Cerebellar cortex (tissue), 1 donor: Measurements from ENCODE around the gene LOXL3.
"Not testable (repeated sequence)": the region's sequence is repeated elsewhere in the genome, so short reads cannot be mapped to it uniquely, and the experiment has no call there.

Experiments
- DNase-seq: peaks from one replicate; pipeline ENCODE4 v3.0.0-alpha.2; 2015; ENCODE audit warnings: low spot score

The LOXL3 gene

DNA sequence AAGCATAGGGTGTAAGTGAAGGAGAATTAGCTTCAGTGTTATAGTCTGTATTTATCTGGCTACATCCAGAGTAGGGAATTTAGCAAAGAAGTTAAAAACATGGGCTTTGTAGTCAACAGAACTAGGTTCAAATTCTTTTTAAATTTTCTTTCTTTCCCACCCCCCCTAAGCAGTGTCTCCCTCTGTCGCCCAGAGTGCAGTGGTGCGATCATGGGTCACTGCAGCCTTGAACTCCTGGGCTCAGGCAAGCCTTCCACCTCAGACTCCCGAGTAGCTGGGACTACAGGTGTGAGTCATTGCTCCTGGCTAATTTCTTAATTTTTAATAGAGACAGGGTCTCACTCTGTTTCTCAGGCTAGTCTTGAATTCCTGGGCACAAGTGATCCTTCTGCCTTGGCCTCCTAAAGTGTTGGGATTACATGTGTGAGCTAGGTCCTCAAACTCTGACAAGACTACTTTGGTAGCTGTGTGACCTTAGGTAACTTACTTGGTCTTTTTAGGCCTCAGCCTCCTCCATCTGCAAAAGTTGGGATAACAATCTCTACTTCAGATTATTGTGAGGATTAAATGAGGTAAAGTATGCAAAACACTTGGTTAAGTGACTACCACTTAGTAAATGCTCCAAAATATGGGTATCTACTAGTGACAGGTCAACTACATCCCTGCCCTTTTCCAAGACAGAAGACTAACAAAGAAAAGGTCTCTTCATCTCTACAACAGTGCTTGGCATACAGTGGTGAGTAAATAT is 18.6 kb upstream of the LOXL3 start:
- no peak for DNase-seq

DNA sequence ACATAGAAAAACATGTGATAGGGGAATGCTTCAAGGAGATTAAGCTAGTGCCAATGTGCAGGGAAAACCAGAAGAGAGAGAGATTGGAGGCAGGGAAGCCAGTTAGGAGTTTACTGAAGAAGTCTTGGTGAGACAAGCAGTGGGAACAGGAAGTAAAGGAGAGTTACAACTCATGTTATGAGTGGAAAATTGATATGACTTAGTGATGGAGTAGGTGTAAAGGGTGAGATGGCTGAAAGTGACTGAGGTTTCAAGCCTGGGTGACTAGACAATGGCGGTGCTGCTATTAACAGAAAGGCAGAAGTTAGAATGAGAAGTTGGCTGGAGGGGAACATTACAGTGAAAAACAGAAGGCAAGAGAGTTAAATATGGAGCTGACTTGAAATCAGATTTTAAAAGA is 17.3 kb upstream of the LOXL3 start:
- DNase-seq = no peak

DNA sequence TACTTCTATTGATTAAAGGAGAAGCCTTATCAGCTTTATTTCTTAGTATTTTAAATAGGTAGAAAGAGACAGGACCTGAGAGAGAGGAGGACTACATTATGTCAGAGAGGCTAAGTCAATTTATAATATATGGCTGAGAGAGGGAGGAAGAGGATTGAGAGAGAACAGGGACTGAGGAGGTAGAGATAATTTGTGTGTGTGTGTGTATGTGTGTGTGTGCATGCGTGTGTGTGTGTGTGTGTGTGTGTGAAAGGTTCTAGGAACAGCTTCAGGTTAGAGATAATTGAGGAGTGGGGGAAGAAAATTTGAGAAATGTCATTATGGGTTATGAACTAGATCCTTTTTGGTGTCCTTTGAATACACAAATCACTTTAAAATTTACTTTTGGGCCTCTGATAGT is 15.9 kb upstream of the LOXL3 start:
- no peak for DNase-seq

DNA sequence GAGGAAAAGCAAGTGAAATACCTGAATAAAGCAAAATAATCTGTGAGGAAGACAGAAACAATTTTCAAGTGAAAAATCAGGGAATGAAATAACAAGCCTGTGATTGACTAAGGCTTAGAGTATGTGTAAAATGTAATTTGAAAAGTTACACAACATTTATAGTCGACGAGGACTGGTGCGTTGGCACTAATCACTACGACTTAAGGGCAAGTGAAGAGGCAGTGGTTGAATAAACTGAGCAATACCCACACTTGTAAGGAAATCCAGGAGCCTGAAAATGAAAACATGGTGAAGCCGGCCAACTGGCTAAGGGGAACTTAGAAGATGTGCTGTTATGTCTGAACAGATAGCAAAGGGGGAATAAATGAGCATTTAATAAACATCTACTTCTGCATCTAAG is 14.1 kb upstream of the LOXL3 start:
- no peak for DNase-seq

DNA sequence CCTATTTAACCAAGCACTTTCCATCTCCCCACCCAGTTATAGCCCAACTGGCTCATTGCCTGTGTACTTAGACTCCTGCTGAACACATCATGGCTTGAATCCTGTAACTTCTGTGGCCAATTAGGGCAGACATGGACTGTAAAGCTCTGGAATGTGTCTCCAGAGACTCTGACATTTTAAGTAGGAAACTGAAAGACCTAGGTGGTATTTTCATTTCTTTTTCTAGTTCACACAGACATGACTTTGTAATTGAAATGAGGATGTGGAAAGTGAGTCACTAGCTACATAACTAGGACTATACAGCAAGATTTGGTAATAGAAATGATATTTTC is 13.0 kb upstream of the LOXL3 start:
- no peak for DNase-seq

DNA sequence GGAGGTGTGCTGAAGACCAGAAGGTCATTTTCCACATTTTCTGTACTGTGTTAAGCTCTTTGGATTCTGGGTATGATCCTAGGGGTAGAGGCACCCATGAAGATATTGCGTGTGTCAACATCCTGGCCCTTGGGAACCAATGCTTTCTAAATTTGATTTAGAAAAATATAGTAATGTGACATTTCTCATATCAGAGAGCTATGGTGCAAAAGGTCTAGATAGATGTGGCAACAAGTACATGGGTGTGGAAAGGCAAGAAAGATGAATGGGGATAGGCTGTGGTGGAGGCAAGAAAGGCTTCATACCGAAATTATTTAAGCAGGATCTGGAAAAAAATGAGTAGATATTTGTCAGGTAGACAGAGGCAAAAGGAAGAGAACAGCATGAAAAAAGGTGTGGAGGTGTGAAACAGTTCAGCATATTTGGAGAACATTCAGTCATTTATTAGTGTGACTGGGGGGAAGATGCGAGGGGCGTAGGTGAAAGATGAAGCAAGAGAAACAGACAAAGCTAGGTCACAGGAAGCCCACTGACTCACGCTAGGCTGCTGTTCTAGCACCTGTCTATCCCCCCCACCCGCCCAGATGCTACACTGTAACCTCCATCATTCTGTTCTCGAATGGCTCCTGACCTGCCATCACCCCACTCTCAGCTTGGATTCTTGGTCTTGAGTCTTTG is 12.5 kb upstream of the LOXL3 start:
- DNase-seq = no peak

DNA sequence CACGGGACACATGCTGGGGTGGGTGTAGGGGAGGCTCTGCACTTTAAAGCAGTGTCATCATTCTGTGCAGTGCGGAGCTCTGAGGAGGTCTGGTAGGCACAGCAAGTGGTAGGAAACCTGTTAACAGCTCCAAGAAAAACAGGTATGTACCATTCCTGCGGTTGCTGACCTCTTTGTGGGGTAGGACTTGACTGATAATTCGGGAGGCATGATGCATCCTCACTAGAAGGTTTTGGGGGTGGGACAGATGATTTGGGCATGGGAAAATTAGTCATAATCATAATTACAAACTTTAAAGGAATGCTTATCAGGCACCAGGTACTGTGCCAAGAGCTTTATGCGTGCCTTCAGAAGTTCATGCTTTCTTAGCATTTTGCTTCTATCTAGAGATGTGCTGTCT is 10.5 kb upstream of the LOXL3 start:
- DNase-seq = no peak

DNA sequence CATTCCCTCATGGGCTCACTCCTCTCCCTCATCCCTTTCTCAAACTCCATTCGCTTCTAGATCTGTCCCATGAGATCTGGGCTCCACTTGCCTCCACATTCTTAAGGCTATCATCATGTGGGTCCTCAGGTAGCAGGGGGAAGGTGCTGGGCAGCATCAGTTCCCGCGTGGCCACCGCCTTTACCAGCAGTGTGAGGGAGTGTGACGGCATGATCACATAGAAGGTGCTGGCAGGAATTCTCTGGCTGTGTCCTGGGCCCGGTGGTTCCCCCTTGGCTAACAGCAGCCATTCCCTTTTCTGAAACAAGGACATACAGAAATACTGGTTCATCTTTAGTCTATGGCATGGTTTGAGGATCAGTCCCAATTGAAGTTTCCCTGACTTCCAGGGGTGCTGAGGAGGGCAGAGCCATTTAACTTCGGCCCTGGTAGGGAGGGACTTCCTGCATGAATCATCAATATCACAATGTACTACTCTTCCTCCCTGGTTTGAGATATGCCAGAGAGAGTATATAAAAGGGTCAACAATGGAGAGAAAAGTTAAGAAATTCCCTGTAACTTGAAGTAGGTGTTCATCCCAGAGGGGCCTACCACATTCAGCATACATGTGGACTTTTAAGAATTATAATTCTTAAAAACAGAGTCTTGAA is 8.5 kb upstream of the LOXL3 start:
- no peak for DNase-seq

DNA sequence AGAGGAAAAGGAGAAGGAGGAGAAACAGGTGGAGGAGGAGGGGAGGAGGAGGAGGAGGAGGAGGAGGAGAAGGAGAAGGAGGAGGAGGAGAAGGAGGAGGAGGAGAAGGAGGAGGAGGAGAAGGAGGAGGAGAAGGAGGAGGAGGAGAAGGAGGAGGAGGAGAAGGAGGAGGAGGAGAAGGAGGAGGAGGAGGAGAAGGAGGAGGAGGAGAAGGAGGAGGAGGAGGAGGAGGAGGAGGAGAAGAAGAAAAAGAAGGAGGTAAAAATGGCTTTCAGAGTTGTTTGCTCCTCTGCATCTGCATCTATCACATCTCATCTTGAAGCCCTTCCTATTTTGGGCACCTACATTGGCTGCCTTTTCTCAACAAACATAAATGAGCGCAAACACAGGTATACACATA is 7.3 kb upstream of the LOXL3 start:
- not testable (repeated sequence) for DNase-seq

DNA sequence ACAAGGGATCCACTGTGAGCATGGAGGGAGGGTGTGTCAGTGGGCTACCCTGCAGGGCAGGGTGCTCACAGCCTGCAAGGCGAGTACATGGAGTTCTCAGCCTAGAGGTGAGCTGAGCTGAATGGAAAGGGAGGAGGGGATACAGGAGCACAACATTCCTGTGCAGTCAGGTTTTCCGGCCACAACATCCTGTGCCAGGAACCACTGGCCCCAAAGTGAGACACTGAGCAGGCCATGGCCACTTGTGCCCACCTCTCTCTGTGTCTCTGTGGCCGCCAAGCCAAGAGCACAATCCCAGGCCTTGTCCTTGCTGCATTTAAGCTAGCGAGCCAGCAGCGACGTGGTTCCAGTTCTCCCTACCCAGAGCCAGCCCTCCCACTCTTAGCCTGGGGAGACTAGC is 6.8 kb upstream of the LOXL3 start:
- no peak for DNase-seq

DNA sequence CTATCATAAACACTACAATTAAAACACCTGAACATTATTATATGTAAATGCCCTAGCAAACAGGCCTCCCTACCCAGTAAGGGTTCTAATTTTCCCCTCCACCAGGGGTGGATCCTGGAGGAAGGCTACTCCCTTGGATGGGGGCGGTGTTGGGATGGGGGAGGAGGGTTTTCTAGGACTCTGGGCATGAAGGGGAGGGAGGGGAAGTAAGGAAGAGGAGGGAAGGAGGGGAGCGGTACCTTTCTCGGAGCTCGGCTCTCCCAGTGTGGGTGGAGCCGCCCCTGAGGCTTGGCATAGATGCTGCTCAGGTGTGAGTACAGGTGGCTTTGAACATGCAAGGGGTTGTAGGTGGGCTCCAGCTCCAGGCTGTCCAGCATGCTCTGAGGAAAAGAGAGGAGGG is 6.2 kb upstream of the LOXL3 start:
- DNase-seq = no peak

DNA sequence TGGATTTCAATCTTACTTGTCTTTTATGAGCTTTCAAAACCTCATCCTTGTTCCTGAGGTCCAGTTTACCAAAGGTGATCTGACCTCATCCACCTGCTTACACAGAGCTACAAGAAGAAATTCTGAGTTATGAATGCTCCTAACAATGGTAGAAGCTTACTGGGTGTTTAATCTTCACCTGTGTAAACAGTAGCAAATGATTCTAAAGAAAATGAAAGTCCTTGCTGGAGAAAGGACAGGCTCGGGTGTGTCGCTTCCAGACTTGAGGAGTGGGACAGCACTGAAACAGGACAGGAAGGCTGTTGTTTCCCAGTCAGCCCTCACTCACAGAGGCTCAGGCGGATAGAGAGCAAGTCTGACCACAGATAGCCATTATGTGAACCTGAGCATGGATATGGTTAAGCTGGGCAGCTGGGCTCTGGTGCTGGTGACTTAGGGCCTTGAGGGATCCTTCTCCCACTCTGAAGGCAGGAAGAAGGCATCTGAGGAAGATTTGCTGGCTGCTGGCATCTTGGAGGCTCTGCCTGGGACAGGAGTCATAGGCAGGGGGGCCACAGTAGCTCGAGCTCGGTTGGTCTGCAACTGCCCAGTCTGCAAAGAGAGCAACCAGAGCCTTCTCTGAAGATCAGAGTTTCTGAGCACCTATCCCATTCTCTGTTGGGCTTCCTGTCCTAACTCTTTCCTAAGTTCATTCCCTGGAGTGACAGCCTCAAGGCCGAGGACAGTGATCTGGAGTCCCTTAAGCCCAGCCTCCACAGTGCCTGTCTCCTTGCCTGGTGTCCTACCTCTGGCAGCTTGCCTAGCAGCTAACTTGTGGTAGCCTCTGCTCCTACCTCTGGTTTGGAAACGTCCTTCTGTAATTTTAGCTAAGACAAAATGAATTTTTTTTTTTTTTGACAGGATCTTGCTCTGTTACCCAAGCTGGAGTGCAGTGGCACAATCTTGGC is 4.8 kb upstream of the LOXL3 start:
- DNase-seq = no peak

DNA sequence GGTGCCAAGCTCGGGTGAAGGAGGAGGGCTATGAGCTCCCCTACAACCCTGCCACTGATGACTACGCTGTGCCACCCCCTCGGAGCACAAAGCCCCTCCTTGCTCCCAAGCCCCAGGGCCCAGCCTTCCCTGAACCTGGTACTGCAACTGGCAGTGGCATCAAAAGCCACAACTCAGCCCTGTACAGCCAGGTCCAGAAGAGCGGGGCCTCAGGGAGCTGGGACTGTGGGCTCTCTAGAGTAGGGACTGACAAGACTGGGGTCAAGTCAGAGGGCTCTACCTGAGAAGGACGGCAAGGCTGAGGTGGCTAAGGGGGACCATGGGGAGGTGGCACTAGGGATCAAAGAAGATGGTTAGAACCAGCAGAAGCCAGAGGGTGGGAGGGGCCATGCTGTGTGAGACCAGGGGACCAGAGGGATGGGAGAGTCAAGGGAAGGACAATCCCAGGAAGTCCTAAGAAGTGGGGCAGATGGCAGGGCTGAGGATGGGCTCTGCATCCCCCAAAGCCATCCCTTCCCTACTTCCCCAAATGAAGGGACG is 3.2 kb upstream of the LOXL3 start:
- DNase-seq = no peak

DNA sequence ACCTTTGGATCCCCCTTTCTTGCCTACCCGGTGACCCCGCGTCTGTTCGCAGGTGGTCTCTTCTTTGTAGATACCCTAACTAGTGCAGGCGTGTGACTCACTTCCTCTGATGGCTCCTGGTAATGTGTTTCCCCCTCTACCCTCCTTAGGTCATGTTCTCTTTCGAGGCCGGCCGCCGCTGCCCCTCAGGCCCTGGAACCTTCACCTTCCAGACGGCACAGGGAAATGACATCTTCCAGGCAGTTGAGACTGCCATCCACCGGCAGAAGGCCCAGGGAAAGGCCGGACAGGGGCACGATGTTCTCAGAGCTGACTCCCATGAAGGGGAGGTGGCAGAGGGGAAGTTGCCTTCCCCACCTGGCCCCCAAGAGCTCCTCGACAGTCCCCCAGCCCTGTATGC is 2.4 kb upstream of the LOXL3 start:
- no peak for DNase-seq

DNA sequence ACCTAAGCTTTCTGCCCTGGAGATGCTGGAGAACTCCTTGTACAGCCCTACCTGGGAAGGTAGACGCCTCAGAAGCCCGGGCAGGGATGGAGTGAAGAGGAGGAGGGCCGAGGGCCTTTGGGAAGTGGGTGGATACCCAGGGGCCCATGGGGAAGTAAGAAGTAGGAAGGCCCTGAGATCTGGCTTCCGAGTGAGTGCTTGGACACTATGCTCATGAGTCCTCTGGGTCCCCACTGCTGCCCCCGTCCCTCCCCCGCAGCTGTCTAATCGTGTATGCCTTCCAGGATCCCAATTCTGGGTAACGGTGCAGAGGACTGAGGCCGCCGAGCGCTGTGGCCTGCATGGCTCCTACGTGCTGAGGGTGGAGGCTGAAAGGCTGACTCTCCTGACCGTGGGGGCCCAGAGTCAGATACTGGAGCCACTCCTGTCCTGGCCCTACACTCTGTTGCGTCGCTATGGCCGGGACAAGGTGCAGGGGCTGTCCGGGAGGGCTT is 1.9 kb upstream of the LOXL3 start:
- no peak for DNase-seq

DNA sequence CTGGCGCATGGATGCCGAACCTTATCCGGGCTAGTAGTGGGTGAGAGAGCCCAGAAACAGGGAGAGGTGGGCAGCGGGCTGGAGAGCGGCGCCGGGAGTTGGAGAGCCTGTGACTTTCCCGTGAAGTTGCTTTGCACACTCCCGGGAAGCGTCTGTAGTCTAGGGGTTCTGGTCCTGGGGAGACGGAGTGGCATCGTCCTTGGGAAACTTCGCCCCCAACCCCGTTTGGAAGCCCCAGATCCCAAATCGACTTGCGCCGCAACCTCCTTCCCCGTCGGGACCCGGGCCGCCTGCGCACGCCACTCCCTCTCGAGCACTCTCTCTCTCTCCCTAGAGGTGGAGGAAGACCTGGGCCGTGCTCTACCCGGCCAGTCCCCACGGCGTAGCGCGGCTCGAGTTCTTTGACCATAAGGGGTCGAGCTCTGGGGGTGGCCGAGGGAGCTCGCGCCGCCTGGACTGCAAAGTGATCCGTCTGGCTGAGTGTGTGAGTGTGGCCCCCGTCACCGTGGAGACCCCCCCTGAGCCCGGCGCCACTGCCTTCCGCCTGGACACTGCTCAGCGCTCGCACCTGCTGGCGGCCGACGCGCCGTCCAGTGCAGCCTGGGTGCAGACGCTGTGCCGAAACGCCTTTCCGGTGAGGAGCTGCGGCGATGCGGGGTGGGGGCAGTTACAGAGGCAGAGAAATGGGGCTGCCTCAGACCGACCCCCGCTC is 1.2 kb upstream of the LOXL3 start:
- no peak for DNase-seq

DNA sequence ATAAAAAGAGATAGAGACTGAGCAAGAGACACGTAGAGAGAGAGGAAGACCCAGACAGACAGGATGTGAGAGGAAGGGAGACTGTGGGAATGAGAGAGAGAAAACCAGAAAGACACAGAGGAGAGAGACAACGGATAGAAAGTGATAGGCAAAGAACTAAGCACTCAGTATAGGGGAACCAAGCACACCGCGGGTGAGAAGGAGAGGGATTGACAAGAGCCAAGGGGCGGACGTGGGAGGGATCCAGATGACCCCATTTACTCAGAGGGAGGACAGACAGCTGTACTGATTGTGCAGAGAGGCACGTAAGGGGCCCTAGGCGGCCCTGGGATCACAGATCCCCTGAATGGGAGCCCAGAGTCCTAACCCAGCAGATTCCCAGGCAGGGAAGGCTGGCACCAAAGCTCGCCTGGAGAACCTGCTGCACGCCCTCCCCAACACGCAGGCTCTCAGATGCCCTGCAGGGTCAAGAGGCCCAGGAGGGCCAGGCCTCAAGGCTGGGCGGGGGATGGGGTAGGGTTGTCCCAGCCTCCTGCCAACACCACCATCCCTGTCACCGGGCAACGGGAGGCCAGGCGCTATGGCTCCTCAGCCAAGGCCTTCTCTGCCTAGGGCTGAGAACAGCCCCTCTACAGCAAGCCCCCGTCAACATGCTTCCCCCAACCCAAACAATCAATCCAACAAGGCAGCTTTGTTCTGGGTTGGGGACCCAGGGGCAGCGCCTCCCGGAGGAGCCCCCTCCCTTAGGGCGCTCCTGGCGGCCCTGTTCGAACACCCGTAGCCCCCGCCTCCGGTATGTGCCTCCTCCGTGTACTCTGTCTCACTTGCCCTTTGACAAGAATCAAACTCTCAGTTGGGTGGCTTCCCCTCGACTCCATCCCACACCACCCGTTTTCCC is 579 bp downstream of the LOXL3 start:
- no peak for DNase-seq

DNA sequence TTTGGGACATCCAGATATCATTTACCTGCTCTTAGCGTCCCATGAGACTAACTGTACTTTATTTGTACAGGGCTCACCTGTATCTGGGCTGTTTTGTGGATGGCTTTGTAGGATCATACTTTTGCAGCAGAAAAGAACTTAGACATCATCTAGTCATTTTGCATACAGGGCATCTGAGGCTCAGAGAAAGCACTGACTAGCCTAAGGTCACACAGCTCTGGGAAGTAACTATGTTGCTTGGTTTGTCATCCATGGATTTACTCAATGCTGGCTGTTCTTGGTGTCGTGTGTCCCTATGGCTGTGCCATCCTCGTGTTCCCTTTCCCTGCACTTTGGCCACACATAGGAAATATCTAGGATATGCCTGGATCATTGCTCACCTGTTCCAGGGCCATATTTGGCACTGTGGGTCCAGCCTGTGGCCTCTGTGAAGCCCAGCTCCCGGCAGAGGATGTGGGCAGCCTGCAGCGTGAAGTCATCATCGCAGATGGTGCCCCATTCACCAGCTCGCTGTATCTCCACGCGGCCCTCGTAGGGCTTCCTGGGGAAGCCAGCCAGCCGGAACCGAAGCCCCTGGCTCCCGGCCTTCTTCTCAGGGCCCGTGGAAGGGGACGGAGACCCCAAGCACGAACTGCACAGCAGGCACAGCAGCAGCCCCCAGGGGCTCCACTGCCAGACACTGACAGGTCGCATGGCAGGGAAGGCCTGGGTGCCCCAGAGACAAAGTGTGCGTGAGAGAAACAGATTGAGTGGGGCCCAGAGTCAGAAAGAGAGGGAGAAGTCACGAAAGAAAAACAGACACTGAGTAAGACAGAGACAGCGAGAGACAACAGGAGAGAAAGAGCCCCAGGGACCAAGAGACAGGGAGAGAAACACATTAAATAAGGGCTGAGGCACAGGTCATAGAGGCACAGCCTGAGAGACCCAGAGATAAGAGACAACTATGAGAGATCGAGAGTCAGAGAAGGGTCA is 1.5 kb downstream of the LOXL3 start:
- DNase-seq = no peak

DNA sequence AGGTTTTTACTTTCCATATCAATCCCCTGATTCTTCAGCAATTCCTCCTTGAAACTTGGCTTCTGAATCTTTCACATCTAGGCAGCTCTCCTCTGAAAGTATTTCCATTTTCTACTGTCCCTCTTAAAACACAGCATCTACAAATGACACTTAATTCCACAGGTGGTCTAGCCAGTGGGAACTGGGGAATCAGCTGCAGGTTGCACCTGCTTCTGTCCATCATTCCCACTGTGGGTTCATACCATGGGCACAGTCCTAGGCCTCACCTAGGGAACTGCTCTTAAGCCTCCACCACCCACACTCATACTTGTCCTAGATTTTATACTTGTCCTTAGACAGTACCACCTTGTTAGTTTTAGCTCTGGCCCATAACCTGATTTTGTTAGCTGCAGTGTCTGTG is 2.2 kb downstream of the LOXL3 start:
- DNase-seq = no peak
